Tibial nerve (tissue), 4 donors: ENCODE data around the gene MLPH.

ENCODE experiments used
- CTCF ChIP-seq, 5 experiments: fragments of 200-600 bp in 3 of 5; fragments of 450-650 bp in 2 of 5; sonication (generic) in 3 of 5; IDR thresholded peaks; one replicate each; pipeline ENCODE4 v1.5.1; 2016 to 2019; ENCODE audit warnings: antibody characterized with exemption in 5 of 5, mild to moderate bottlenecking in 3 of 5, moderate library complexity in 2 of 5
- EP300 ChIP-seq, 2 donors: sonication (generic); formaldehyde crosslinking; IDR thresholded peaks; one replicate each; pipeline ENCODE4 v1.6.1; 2017; ENCODE audit warnings: antibody characterized with exemption in 2 of 2, mild to moderate bottlenecking in 1 of 2
- POLR2A ChIP-seq, 2 donors: fragments of 450-650 bp; IDR thresholded peaks; one replicate each; pipeline ENCODE4 v1.6.1; 2017; ENCODE audit warnings: antibody characterized with exemption in 2 of 2, mild to moderate bottlenecking in 2 of 2, moderate library complexity in 2 of 2

DNA sequence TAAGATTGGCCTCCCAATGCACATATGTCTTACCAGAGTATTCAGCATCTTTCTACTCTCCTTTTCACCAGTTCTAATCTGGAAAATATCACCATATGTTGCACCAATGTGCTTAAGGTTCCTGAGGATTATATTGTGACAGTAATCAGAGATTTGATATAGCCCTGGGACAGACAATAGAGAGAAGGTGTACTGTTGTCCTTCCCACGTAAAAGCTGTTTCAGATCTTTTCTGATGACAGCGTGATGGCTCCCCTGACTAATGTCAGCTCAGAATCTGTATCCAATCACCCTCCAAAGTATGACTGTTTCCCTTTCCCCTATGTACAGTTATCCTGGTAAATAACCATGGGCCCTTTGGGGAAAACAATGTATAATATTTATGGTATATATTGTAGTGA, 9.0 kb upstream of the MLPH start:
- TF ChIP-seq CTCF (IDR thresholded peaks at IDR 0.05) (no peak), EP300 (IDR thresholded peaks at IDR 0.05) (no peak), POLR2A (IDR thresholded peaks at IDR 0.05) (no peak)
